Cortex of kidney (tissue), 1 donor: ENCODE results near the gene COPZ1.
"Not testable (repeated sequence)": the region's sequence is repeated elsewhere in the genome, so short reads cannot be mapped to it uniquely, and the experiment has no call there.

ENCODE experiments used
- DNase-seq: peaks from one replicate; lab custom pipeline; 2025; lab: John Stamatoyannopoulos, UW

The COPZ1 gene

GRCh38 chr12:54294152-54294952 lies 30.6 kb upstream of the COPZ1 start:
- no peak for DNase-seq

- DNase-seq: no peak
Measured at GRCh38 chr12:54294953-54295566, 29.9 kb upstream of the COPZ1 start.

- no peak for DNase-seq
Measured at GRCh38 chr12:54296393-54297099, 28.4 kb upstream of the COPZ1 start.

GRCh38 chr12:54298904-54299303 lies 26.0 kb upstream of the COPZ1 start:
- DNase-seq: no peak

- DNase-seq: no peak
Measured at GRCh38 chr12:54299515-54300224, 25.3 kb upstream of the COPZ1 start.

GRCh38 chr12:54300225-54300731 lies 24.7 kb upstream of the COPZ1 start:
- no peak for DNase-seq

GRCh38 chr12:54300732-54301427 lies 24.1 kb upstream of the COPZ1 start, which contains the start of gene NFE2:
Gene NFE2, minus strand, starts transcription at chr12:54301015. Its CDS starts 5,767 bp downstream, at chr12:54295248.
- no peak for DNase-seq

- no peak for DNase-seq
Measured at GRCh38 chr12:54301428-54302048, 23.4 kb upstream of the COPZ1 start.

- DNase-seq: no peak
Measured at GRCh38 chr12:54303640-54304039, 21.3 kb upstream of the COPZ1 start.

GRCh38 chr12:54304187-54304810 lies 20.6 kb upstream of the COPZ1 start:
- no peak for DNase-seq

GRCh38 chr12:54306925-54307741 lies 17.8 kb upstream of the COPZ1 start:
- no peak for DNase-seq

GRCh38 chr12:54311051-54311450 lies 13.9 kb upstream of the COPZ1 start:
- no peak for DNase-seq

GRCh38 chr12:54312309-54312708 lies 12.6 kb upstream of the COPZ1 start:
- DNase-seq: not testable (repeated sequence)

GRCh38 chr12:54321363-54321762 lies 3.6 kb upstream of the COPZ1 start:
- DNase-seq: no peak

GRCh38 chr12:54325442-54326109 lies 645 bp downstream of the COPZ1 start:
- DNase-seq: not testable (repeated sequence)

GRCh38 chr12:54328595-54329337 lies 3.8 kb downstream of the COPZ1 start:
- DNase-seq: no peak

GRCh38 chr12:54329759-54330158 lies 4.8 kb downstream of the COPZ1 start:
- no peak for DNase-seq

GRCh38 chr12:54330442-54330841 lies 5.5 kb downstream of the COPZ1 start:
- DNase-seq: no peak
